ENCODE results near the gene DNAJC8. TPM values are rescaled to one million over a fixed set of nuclear protein-coding genes. Genes with fewer than 3 reads are reported as not detected.
A peak's percentile ranks its signal among the peaks of the same experiment; 100 is the strongest.

The DNAJC8 gene
- total RNA-seq, 1 experiment from 2014 or later = 135 TPM

DNA sequence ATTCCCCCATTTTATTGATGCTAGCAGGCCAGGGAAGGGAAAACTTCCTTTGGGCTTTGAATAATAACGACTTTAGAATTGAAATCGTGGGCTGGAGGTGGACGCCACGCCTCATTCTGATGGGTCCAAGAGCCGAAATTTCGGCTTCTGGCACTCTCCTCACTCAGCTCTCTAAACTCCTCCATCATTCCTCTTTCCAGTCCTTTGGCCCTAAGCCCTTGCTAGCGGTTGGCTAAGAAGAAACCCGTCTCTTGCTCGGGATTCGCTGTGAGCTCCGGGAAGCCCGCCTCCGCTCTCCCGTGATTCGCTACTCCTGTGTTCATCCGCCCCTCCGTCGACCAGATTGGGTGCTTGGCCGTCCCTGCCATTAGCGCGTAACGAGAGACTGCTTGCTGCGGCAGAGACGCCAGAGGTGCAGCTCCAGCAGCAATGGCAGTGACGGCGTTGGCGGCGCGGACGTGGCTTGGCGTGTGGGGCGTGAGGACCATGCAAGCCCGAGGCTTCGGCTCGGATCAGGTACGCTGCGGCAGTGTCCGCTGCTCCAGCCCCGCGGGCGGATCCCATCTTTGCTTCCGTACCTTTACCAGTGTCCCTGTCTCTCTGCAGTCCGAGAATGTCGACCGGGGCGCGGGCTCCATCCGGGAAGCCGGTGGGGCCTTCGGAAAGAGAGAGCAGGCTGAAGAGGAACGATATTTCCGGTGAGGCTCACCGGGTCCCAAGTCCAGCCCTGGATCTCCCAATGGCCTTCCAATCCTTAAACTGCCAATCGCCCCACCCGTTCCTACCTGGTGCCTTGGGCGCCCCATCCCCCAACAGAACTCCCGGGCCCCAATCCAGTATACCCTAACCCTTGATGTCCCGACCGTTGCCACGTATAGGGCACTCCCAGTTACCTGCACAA lies 3.2 kb upstream of the DNAJC8 start, which contains the start of gene ATP5IF1:
ATP5IF1 (plus strand) TSS at position 370 of the 901 bp plus-strand sequence; CDS start at position 430, 60 bp downstream.
- Histone ChIP-seq H3K27me3 (replicated peaks; ENCODE audit: insufficient read depth, low read depth, low read length, poor library complexity) (no peaks in the 10 kb centered on the region), H3K4me3 (ENCODE audit: low read depth, low read length, poor library complexity, severe bottlenecking) (peak within 1 kb of the TSS; percentile 97), H3K4me1 (ENCODE audit: insufficient read depth, low read length, poor library complexity, severe bottlenecking) (peaks cover 5% of the 10 kb centered on the region), H3K27ac (ENCODE audit: low read depth, low read length, poor library complexity, severe bottlenecking) (peak within 1 kb of the TSS; percentile 82), H3K36me3 (ENCODE audit: insufficient read depth, low read length, poor library complexity, severe bottlenecking) (peaks cover 7% of the 10 kb centered on the region), H3K9me3 (ENCODE audit: low read depth, low read length, poor library complexity, severe bottlenecking) (no peaks in the 10 kb centered on the region)
- peak; percentile 99 for DNase-seq (ENCODE audit: low spot score)
- ChIA-PET POLR2A (ENCODE audit: low non-redundant PET) (interaction anchor here (0.6 kb wide), 1 partner anchor 26 kb away, joined by 13 read pairs; no protein-coding TSS in a partner anchor), CTCF (interaction anchor here (0.7 to 1.3 kb wide), 3 partner anchors 13 to 174 kb away, joined by 7 read pairs; no protein-coding TSS in a partner anchor)
- no peak for TF ChIP-seq EZH2 (IDR thresholded peaks at IDR 0.05; ENCODE audit: borderline replicate concordance, low read depth, low read length, poor library complexity, severe bottlenecking)
- TF ChIP-seq, protein P1, sequence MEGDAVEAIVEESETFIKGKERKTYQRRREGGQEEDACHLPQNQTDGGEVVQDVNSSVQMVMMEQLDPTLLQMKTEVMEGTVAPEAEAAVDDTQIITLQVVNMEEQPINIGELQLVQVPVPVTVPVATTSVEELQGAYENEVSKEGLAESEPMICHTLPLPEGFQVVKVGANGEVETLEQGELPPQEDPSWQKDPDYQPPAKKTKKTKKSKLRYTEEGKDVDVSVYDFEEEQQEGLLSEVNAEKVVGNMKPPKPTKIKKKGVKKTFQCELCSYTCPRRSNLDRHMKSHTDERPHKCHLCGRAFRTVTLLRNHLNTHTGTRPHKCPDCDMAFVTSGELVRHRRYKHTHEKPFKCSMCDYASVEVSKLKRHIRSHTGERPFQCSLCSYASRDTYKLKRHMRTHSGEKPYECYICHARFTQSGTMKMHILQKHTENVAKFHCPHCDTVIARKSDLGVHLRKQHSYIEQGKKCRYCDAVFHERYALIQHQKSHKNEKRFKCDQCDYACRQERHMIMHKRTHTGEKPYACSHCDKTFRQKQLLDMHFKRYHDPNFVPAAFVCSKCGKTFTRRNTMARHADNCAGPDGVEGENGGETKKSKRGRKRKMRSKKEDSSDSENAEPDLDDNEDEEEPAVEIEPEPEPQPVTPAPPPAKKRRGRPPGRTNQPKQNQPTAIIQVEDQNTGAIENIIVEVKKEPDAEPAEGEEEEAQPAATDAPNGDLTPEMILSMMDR (conservative IDR thresholded peaks at IDR 0.05; ENCODE audit: low read depth, low read length) = no peak
- intact Hi-C loops (cut with micrococcal nuclease; ENCODE audit: unreplicated experiment) = no loop called here
- BruUV-seq (replicated peaks) = no TSS peak

DNA sequence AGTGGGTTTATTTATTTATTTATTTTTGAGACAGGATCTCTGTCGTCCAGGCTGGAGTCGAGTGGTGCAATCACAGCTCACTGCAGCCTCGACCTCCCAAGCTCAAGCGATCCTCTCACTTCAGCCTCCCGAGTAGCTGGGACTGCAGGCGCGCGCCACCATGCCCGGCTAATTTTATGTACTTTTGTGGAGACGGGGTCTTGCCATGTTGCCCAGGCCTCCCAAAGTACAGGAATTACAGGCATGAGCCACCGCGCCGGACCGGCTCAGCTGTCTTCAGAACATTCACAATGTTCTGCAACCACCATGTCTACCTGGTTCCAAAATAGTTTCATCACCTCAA lies 406 bp upstream of the DNAJC8 start:
- ChIA-PET POLR2A (ENCODE audit: low non-redundant PET) (no interaction called here), CTCF (no interaction called here)
- intact Hi-C loops (cut with micrococcal nuclease; ENCODE audit: unreplicated experiment) = no loop called here
- H3K27me3 ChIP-seq (replicated peaks; ENCODE audit: insufficient read depth, low read depth, low read length, poor library complexity) = no peaks in the 10 kb centered on the region
- no peak overlapping the region for H3K27ac ChIP-seq (ENCODE audit: low read depth, low read length, poor library complexity, severe bottlenecking)
- no TSS peak for BruUV-seq (replicated peaks)
- no peak for DNase-seq (ENCODE audit: low spot score)
- TF ChIP-seq EZH2 (IDR thresholded peaks at IDR 0.05; ENCODE audit: borderline replicate concordance, low read depth, low read length, poor library complexity, severe bottlenecking) = no peak
- TF ChIP-seq, protein P1 (conservative IDR thresholded peaks at IDR 0.05; ENCODE audit: low read depth, low read length) = no peak
- H3K9me3 ChIP-seq (ENCODE audit: low read depth, low read length, poor library complexity, severe bottlenecking) = no peaks in the 10 kb centered on the region
- peaks cover 20% of the 10 kb centered on the region for H3K36me3 ChIP-seq (ENCODE audit: insufficient read depth, low read length, poor library complexity, severe bottlenecking)
- peaks cover 5% of the 10 kb centered on the region for H3K4me1 ChIP-seq (ENCODE audit: insufficient read depth, low read length, poor library complexity, severe bottlenecking)
- H3K4me3 ChIP-seq (ENCODE audit: low read depth, low read length, poor library complexity, severe bottlenecking) = peak overlapping the region; percentile 79

DNA sequence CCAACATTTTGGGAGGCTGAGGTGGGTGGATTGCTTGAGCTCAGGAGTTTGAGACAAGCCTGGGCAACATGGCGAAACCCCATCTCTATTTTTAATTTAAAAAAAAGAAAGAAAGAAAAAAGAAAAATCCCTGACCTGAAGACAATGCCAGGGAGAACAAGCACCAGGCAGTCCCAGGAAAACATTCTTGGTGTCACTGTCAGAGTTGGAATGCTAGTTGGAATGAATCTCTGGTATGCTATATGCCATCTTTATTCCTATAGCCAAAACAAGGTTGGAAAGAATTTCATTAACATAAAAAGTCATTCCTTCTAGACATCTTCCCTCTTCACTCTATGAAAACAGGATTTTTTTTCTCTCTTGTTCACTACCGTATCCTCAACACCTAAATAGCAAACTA lies 2.8 kb downstream of the DNAJC8 start:
- BruUV-seq (replicated peaks) = no TSS peak
- Histone ChIP-seq H3K27ac (ENCODE audit: low read depth, low read length, poor library complexity, severe bottlenecking) (no peak overlapping the region), H3K4me3 (ENCODE audit: low read depth, low read length, poor library complexity, severe bottlenecking) (no peak overlapping the region), H3K4me1 (ENCODE audit: insufficient read depth, low read length, poor library complexity, severe bottlenecking) (no peaks in the 10 kb centered on the region), H3K27me3 (replicated peaks; ENCODE audit: insufficient read depth, low read depth, low read length, poor library complexity) (no peaks in the 10 kb centered on the region), H3K36me3 (ENCODE audit: insufficient read depth, low read length, poor library complexity, severe bottlenecking) (peaks cover 46% of the 10 kb centered on the region), H3K9me3 (ENCODE audit: low read depth, low read length, poor library complexity, severe bottlenecking) (no peaks in the 10 kb centered on the region)
- DNase-seq (ENCODE audit: low spot score) = no peak
- POLR2A ChIA-PET (ENCODE audit: low non-redundant PET) = no interaction called here
- TF ChIP-seq, protein P1 (conservative IDR thresholded peaks at IDR 0.05; ENCODE audit: low read depth, low read length) = no peak
- TF ChIP-seq EZH2 (IDR thresholded peaks at IDR 0.05; ENCODE audit: borderline replicate concordance, low read depth, low read length, poor library complexity, severe bottlenecking) = no peak
- intact Hi-C loops (cut with micrococcal nuclease; ENCODE audit: unreplicated experiment) = no loop called here
- CTCF ChIA-PET = no interaction called here
